HFF-Myc (cell line): ENCODE results near the gene CATSPER3.

ENCODE experiments used
- DNase-seq: peaks from one replicate; pipeline ENCODE4 v3.0.0-alpha.2; 2011; ENCODE audit warnings: low read depth; ENCODE audit errors: extremely low read depth
- H3K4me3 ChIP-seq: replicated peaks from 2 replicates; pipeline ENCODE4 v1.5.1; 2011; ENCODE audit warnings: low read depth, mild to moderate bottlenecking, control low read depth, low read length
- CTCF ChIP-seq: IDR thresholded peaks from 2 replicates; pipeline ENCODE4 v1.5.1; 2012; ENCODE audit warnings: mild to moderate bottlenecking, low read depth, low read length, control low read depth; ENCODE audit errors: missing control alignments

The CATSPER3 gene

GRCh38 chr5:135053278-135053677 is 85.6 kb downstream of the CATSPER3 start:
- H3K4me3 ChIP-seq = no peak overlapping the region

GRCh38 chr5:135053989-135054388 is 86.3 kb downstream of the CATSPER3 start:
- H3K4me3 ChIP-seq = no peak overlapping the region
- no peak for TF ChIP-seq CTCF
- no peak for DNase-seq

More at GRCh38 chr5:135053278-135053677, 85.6 kb downstream of the CATSPER3 start:
- no peak for DNase-seq
- no peak for TF ChIP-seq CTCF

- no peak for TF ChIP-seq CTCF
- DNase-seq = no peak
- H3K4me3 ChIP-seq = no peak overlapping the region
Observed at GRCh38 chr5:135054546-135054945, 86.8 kb downstream of the CATSPER3 start.

- no peak overlapping the region for H3K4me3 ChIP-seq
- DNase-seq = no peak
- TF ChIP-seq CTCF = no peak
Observed at GRCh38 chr5:135055396-135055795, 87.7 kb downstream of the CATSPER3 start.

GRCh38 chr5:135056316-135057030 is 88.8 kb downstream of the CATSPER3 start:
- no peak for TF ChIP-seq CTCF
- DNase-seq = no peak
- no peak overlapping the region for H3K4me3 ChIP-seq

- no peak for TF ChIP-seq CTCF
- no peak for DNase-seq
- no peak overlapping the region for H3K4me3 ChIP-seq
Observed at GRCh38 chr5:135057233-135057632, 89.5 kb downstream of the CATSPER3 start.

GRCh38 chr5:135058331-135058732 is 90.6 kb downstream of the CATSPER3 start:
- no peak for TF ChIP-seq CTCF
- H3K4me3 ChIP-seq = no peak overlapping the region
- no peak for DNase-seq
